Astrocyte (in vitro differentiated cells and primary cell): ENCODE measurements around the gene CELF1.

Experiments
- CTCF ChIP-seq: IDR thresholded peaks from 2 replicates; pipeline ENCODE4 v1.5.1; 2011; ENCODE audit warnings: low read depth, mild to moderate bottlenecking, inconsistent platforms, low read length, moderate library complexity; ENCODE audit not compliant: insufficient read depth
- EZH2 ChIP-seq: IDR thresholded peaks from 2 replicates; pipeline ENCODE4 v1.6.1; 2012; ENCODE audit warnings: mild to moderate bottlenecking, low read length, inconsistent platforms; ENCODE audit not compliant: insufficient read depth

DNA sequence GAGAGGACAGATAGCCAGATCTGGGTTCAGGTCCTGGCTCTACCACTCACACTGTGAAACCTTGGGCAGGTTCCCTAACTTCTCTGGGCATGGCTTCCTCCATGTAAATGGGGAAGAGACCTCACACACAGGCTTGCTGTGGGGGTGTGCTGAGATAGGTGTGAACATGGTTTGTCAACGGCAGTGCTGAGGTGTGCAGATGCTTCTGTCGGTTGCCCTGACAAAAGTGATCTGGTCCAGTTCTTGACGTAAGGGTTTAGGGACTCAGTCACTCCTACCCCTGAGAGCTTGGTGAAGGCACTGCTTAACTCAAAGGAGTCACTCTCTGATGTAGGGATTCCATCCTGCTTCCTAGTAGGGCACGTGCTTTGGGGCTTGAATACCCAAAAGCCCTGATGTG, 39.3 kb upstream of the CELF1 start:
- TF ChIP-seq EZH2: no peak
- no peak for TF ChIP-seq CTCF
